ENCODE data around the gene TBXAS1. TPM values are rescaled to one million over a fixed set of nuclear protein-coding genes. Genes with fewer than 3 reads are reported as not detected.

The TBXAS1 gene
- total and polyA plus RNA-seq, 11 donors = 2.0 to 32.0 (median 4.7) TPM

DNA sequence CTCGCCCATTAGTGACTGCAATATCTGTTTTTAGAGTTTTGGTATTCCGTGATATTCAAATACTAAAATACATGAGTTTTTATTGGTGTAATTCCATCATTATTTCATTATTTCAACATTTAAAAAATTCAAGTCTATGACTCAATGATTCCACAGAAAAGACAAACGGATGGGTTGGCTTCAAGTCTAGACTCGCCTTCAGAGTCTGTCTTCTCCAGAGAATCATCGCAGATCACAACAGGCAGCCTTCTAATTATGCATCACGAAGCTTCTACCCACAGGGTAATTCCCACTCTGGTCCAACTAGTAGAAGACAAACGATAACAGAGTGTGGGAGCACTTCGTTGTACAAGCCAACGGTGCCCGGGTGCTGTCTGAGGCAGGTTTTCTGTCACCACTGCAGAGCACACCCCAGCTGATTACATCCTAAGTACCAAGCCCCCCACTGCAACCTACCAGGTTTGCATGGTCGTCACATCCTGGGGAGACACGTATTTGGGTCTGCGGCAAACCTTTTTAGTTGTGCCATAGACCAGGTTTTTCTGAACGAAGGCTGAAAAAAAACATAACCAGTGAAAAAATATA, 204.8 kb downstream of the TBXAS1 start:
- Histone ChIP-seq H3K27ac (no peak overlapping the region), H3K27me3 (no peaks in the 10 kb centered on the region), H3K36me3 (peaks cover 0 to 83% (median 69%) of the 10 kb centered on the region in 9 donors), H3K4me3 (no peak overlapping the region), H3K4me1 (peaks cover 0 to 29% (median 3%) of the 10 kb centered on the region in 12 donors), H3K9me3 (no peaks in the 10 kb centered on the region)
- DNase-seq (no peak), ATAC-seq (no peak)
- intact Hi-C loops (cut with DNase I) = no loop called here
- whole genome bisulfite sequencing, 4 donors = 96 to 97% (median 96%) methylated on average over 14 of the region's 14 CpGs
- TF ChIP-seq POLR2A (IDR thresholded peaks at IDR 0.05) = no peak
- TF ChIP-seq, protein P1, sequence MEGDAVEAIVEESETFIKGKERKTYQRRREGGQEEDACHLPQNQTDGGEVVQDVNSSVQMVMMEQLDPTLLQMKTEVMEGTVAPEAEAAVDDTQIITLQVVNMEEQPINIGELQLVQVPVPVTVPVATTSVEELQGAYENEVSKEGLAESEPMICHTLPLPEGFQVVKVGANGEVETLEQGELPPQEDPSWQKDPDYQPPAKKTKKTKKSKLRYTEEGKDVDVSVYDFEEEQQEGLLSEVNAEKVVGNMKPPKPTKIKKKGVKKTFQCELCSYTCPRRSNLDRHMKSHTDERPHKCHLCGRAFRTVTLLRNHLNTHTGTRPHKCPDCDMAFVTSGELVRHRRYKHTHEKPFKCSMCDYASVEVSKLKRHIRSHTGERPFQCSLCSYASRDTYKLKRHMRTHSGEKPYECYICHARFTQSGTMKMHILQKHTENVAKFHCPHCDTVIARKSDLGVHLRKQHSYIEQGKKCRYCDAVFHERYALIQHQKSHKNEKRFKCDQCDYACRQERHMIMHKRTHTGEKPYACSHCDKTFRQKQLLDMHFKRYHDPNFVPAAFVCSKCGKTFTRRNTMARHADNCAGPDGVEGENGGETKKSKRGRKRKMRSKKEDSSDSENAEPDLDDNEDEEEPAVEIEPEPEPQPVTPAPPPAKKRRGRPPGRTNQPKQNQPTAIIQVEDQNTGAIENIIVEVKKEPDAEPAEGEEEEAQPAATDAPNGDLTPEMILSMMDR (IDR thresholded peaks at IDR 0.05) = no peak

DNA sequence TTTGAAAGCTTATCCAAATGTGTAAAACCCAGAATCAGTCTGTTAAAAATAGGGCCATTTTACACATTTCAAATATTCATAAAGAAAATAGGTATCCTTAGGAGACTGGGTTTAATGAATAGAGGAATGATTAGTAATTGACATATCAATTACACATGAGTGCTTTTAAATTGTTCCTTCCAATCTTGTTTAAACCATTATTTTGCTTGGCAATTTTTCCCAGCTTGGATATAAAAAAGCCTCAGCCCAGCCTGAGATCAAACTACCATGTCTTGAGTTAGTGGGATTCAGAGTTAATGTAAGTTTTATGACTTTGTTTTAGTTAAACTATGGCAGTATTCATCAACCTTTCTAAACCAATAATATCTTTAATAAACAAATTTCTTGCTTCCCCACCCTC, 205.4 kb downstream of the TBXAS1 start:
- Histone ChIP-seq H3K36me3 (peaks cover 0 to 83% (median 69%) of the 10 kb centered on the region in 9 donors), H3K27ac (no peak overlapping the region), H3K4me1 (peaks cover 0 to 32% (median 4%) of the 10 kb centered on the region in 12 donors), H3K9me3 (no peaks in the 10 kb centered on the region), H3K27me3 (no peaks in the 10 kb centered on the region), H3K4me3 (no peak overlapping the region)
- ATAC-seq = no peak
- intact Hi-C loops (cut with DNase I) = no loop called here
- TF ChIP-seq POLR2A (IDR thresholded peaks at IDR 0.05) = no peak
- TF ChIP-seq, protein P1 (IDR thresholded peaks at IDR 0.05) = no peak
- DNase-seq = no peak

DNA sequence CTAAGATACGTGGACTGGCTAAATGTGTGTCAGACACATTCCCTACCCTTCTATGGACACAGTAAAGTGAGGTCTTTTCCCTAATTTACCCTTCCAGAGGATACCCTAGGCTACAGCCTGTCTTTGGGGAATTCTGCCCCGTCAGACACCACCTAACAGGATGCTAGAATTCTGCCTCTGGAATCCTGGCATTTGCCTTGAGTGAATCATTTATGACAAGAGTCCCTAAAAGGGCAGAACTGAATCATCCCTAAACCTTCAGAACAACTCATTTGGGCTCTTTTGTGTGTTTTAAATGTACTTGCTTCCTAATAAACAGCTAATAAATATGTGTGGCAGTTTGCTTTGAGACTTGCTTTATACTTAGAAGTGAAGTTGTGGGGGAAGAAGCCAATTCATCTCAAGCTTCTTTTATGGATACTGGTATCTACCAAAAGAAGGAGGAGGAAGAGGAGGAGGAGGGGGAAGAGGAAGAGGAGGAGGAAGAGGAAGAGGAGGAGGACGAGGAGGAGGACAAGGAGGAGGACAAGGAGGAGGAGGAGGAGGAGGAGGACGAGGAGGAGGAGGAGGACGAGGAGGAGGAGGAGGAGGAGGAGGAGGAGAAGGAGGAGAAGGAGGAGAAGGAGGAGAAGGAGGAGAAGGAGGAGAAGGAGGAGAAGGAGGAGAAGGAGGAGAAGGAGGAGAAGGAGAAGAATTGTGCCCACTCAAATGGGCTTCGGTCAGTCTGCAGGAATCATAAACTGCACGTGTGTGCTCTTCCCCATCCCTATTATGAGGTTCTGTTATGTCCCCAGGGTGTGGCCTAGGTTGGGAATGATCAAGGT, 206.5 kb downstream of the TBXAS1 start:
- H3K27me3 ChIP-seq = no peaks in the 10 kb centered on the region
- peaks cover 0 to 37% (median 4%) of the 10 kb centered on the region in 12 donors for H3K4me1 ChIP-seq
- no peak for ATAC-seq
- intact Hi-C loops (cut with DNase I) = no loop called here
- DNase-seq = no peak
- 73 to 82% (median 78%) methylated on average over 4 to 6 of the region's 7 CpGs for WGBS, 4 donors
- H3K27ac ChIP-seq = peak overlapping the region in 1 of 12 donors; percentile 0
- TF ChIP-seq, protein P1 (IDR thresholded peaks at IDR 0.05) = no peak
- no peak for TF ChIP-seq POLR2A (IDR thresholded peaks at IDR 0.05)
- H3K4me3 ChIP-seq = no peak overlapping the region
- H3K36me3 ChIP-seq = peaks cover 0 to 92% (median 76%) of the 10 kb centered on the region in 9 donors
- H3K9me3 ChIP-seq = no peaks in the 10 kb centered on the region

DNA sequence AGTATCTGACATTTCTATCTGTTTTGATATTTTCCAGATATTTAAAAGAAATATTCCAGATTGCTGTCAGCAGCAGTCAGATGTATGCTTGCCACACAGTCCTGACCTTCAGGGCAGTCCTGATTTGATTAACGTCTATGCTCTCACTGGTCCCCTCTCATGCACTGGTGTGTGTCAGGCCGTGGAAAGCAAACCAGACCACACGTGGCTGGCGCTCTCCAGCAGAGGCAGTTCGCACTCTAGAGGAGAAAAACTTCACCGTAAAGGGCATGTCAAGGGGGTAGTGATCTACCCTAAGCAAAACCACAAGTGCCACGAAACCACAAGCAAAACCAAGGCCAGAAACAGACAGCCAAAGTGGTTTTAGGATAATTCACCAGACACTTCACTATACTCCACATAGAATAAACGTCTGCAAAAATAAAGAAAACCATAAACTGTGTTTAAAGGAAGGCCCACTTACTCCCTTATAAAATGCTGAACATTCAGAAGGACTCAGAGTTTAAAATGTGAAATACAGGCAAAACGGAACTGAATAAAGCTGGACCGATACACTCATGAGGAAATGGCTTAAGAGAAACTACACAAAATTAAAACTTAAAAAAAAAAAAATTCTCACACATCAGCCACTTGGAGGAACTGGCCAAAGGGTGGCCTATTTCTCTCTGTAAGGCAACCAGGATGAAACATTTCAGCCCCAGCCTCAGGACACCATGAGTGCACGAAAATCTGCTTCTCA, 207.3 kb downstream of the TBXAS1 start:
- no peaks in the 10 kb centered on the region for H3K27me3 ChIP-seq
- H3K4me3 ChIP-seq = no peak overlapping the region
- ATAC-seq (peak in 3 of 4 donors; percentile 69 to 80 (median 72)), DNase-seq (no peak)
- WGBS, 4 donors = 64 to 71% (median 70%) methylated on average over 11 of the region's 11 CpGs
- no peaks in the 10 kb centered on the region for H3K9me3 ChIP-seq
- peak overlapping the region in 1 of 12 donors; percentile 0 for H3K27ac ChIP-seq
- TF ChIP-seq POLR2A (IDR thresholded peaks at IDR 0.05) = no peak
- TF ChIP-seq, protein P1 (IDR thresholded peaks at IDR 0.05) = no peak
- peaks cover 0 to 92% (median 76%) of the 10 kb centered on the region in 9 donors for H3K36me3 ChIP-seq
- peaks cover 0 to 37% (median 4%) of the 10 kb centered on the region in 12 donors for H3K4me1 ChIP-seq
- intact Hi-C loops (cut with DNase I) = no loop called here

Measured in heart left ventricle (tissue), 16 donors.